K562 (cell line): ENCODE measurements around the gene CUTA. TPM values are rescaled to one million over a fixed set of nuclear protein-coding genes. Genes with fewer than 3 reads are reported as not detected.
A peak's percentile ranks its signal among the peaks of the same experiment; 100 is the strongest.

Experiments used
- ATAC-seq: fragments of 200-7000 bp; cut with Tn5 transposase; 3 replicates; pipeline ENCODE4 v1.9.1; 2020; ENCODE audit warnings: moderate library complexity
- BruUV-seq: library from RNA; stranded (reverse); fragments of 400-500 nt; replicated peaks from 2 replicates; lab custom pipeline; 2021; lab: Mats Ljungman, UMichigan
- CTCF ChIA-PET: fragments of 300-600 bp; formaldehyde crosslinking; extraction: SDS; loops from one replicate; lab custom pipeline; 2021; ENCODE audit warnings: low intra/inter-chr PET ratio; lab: Yijun Ruan, JAX
- POLR2A ChIA-PET: fragments of 300-600, 350-650 bp; sonication (Branson Sonifier 250); formaldehyde crosslinking; extraction: SDS; loops from one replicate; lab custom pipeline; 2021; ENCODE audit warnings: antibody characterized with exemption, inconsistent platforms; lab: Yijun Ruan, JAX
- DNase-seq, 4 experiments: peaks; one replicate each; pipeline versions ENCODE4 v3.0.0 to v3.0.0-alpha.2; 2011 to 2018; ENCODE audit warnings: low spot score in 3 of 4, mixed read lengths in 3 of 4; ENCODE audit errors: extremely low read depth in 1 of 4
- FAIRE-seq: peaks from 2 replicates; lab custom pipeline; 2011; peaks lifted over from hg19 to GRCh38; lab: Jason Lieb, UNC
- H2AFZ ChIP-seq: 2 replicates; pipeline ENCODE4 v1.6.0; 2011; ENCODE audit warnings: low read depth, low read length, control low read depth, inconsistent platforms
- H3K27ac ChIP-seq: fragments of 200-600 bp; 3 replicates; pipeline ENCODE4 v1.8.0; 2011; ENCODE audit warnings: low read depth, mild to moderate bottlenecking, control low read depth, inconsistent platforms, low read length, moderate library complexity, mixed read lengths; ENCODE audit errors: extremely low read depth
- H3K27me3 ChIP-seq, 2 experiments: fragments of 300-600 bp in 1 of 2; 2 replicates in 1 of 2; 3 replicates in 1 of 2; pipeline versions ENCODE4 v1.6.0 to v1.8.0; 2011; ENCODE audit warnings: inconsistent platforms in 2 of 2, low read length in 2 of 2, mild to moderate bottlenecking in 1 of 2, mixed read lengths in 1 of 2, moderate library complexity in 1 of 2; ENCODE audit not compliant: control insufficient read depth in 2 of 2, insufficient read depth in 2 of 2
- H3K36me3 ChIP-seq: fragments of 300-600 bp; 3 replicates; pipeline ENCODE4 v1.8.0; 2011; ENCODE audit warnings: mild to moderate bottlenecking, low read length, inconsistent platforms; ENCODE audit not compliant: control insufficient read depth, insufficient read depth
- H3K4me1 ChIP-seq, 2 experiments: fragments of 200-600 bp in 1 of 2; replicated peaks in 1 of 2; 2 replicates in 1 of 2; 3 replicates in 1 of 2; pipeline versions ENCODE4 v1.5.1 to v1.8.0; 2011; ENCODE audit warnings: inconsistent platforms in 2 of 2, low read length in 2 of 2, mild to moderate bottlenecking in 1 of 2, mixed read lengths in 1 of 2, moderate library complexity in 1 of 2; ENCODE audit not compliant: control insufficient read depth in 2 of 2, insufficient read depth in 2 of 2
- H3K4me2 ChIP-seq: 2 replicates; pipeline ENCODE4 v1.6.1; 2011; ENCODE audit warnings: low read length, control low read depth, inconsistent platforms, mixed read lengths; ENCODE audit not compliant: insufficient read depth
- H3K4me3 ChIP-seq: fragments of 200-600 bp; sonication (generic), shearing (Covaris generic); 2 replicates; pipeline ENCODE4 v1.5.1; 2016; ENCODE audit warnings: control low read depth, inconsistent platforms
- H3K79me2 ChIP-seq: fragments of 200-600 bp; 3 replicates; pipeline ENCODE4 v1.8.0; 2011; ENCODE audit warnings: low read length, inconsistent platforms; ENCODE audit not compliant: control insufficient read depth, insufficient read depth
- H3K9ac ChIP-seq, 2 experiments: 2 replicates each; pipeline versions ENCODE4 v1.6.0 to v1.6.1; 2011; ENCODE audit warnings: low read depth in 2 of 2, low read length in 2 of 2, control low read depth in 1 of 2, inconsistent platforms in 1 of 2, mild to moderate bottlenecking in 1 of 2, mixed read lengths in 1 of 2; ENCODE audit not compliant: insufficient read depth in 1 of 2
- H3K9me1 ChIP-seq: one replicate; pipeline ENCODE4 v1.6.0; 2011; ENCODE audit warnings: inconsistent platforms, mild to moderate bottlenecking, low read length, moderate library complexity; ENCODE audit not compliant: control insufficient read depth, insufficient read depth
- H3K9me3 ChIP-seq: replicated peaks from 2 replicates; pipeline ENCODE4 v1.5.1; 2011; ENCODE audit warnings: low read depth, low read length, inconsistent platforms; ENCODE audit not compliant: control insufficient read depth, insufficient read depth
- H4K20me1 ChIP-seq: replicated peaks from 2 replicates; pipeline ENCODE4 v1.6.1; 2011; ENCODE audit warnings: low read length, inconsistent platforms, mixed read lengths; ENCODE audit not compliant: control insufficient read depth, insufficient read depth
- ADNP ChIP-seq: fragments of 200-800 bp; sonication (Bioruptor generic); IDR thresholded peaks from 2 replicates; pipeline ENCODE4 v1.6.1; 2016; ENCODE audit warnings: missing genetic modification characterization, missing compliant biosample characterization
- CREB3 ChIP-seq: fragments of 450-650 bp; conservative IDR thresholded peaks from 2 replicates; pipeline ENCODE4 v1.6.1; 2016; ENCODE audit warnings: missing genetic modification characterization, low read depth, mild to moderate bottlenecking, missing compliant biosample characterization, moderate library complexity
- FOXK2 ChIP-seq, 2 experiments: fragments of 450-650 bp; IDR thresholded peaks in 1 of 2; conservative IDR thresholded peaks in 1 of 2; 2 replicates each; pipeline ENCODE4 v1.6.1; 2016; ENCODE audit warnings: low read depth in 2 of 2, mild to moderate bottlenecking in 1 of 2
- GABPA ChIP-seq: fragments of 200-800 bp; sonication (Bioruptor generic); conservative IDR thresholded peaks from 2 replicates; pipeline ENCODE4 v1.6.1; 2016; ENCODE audit warnings: low read depth, missing genetic modification characterization, missing compliant biosample characterization
- GTF2A2 ChIP-seq: IDR thresholded peaks from 2 replicates; pipeline ENCODE4 v1.6.1; 2016; ENCODE audit warnings: mild to moderate bottlenecking, missing genetic modification characterization, missing compliant biosample characterization
- LARP7 ChIP-seq: fragments of 450-650 bp; IDR thresholded peaks from 2 replicates; pipeline ENCODE4 v1.6.1; 2016
- LEF1 ChIP-seq: fragments of 450-650 bp; IDR thresholded peaks from 2 replicates; pipeline ENCODE4 v1.6.1; 2016; ENCODE audit warnings: mild to moderate bottlenecking
- MTA3 ChIP-seq: fragments of 450-650 bp; formaldehyde crosslinking; IDR thresholded peaks from 2 replicates; pipeline ENCODE4 v1.6.1; 2017; ENCODE audit warnings: mild to moderate bottlenecking, borderline replicate concordance
- MTF1 ChIP-seq: fragments of 250-450 bp; sonication (Bioruptor Pico); IDR thresholded peaks from 2 replicates; pipeline ENCODE4 v1.9.0; 2021; ENCODE audit warnings: moderate library complexity, mild to moderate bottlenecking, inconsistent platforms, borderline replicate concordance
- NEUROD1 ChIP-seq: fragments of 150-350 bp; IDR thresholded peaks from 2 replicates; pipeline ENCODE4 v1.6.1; 2014; ENCODE audit warnings: borderline replicate concordance, low read length, low read depth; ENCODE audit not compliant: partially characterized antibody
- NFE2L1 ChIP-seq: fragments of 450-650 bp; IDR thresholded peaks from 2 replicates; pipeline ENCODE4 v1.6.1; 2016; ENCODE audit warnings: missing genetic modification characterization, low read depth, mild to moderate bottlenecking, missing compliant biosample characterization, moderate library complexity, borderline replicate concordance
- NFIC ChIP-seq: fragments of 450-650 bp; IDR thresholded peaks from 2 replicates; pipeline ENCODE4 v1.6.1; 2017; ENCODE audit warnings: mild to moderate bottlenecking, inconsistent platforms
- PKNOX1 ChIP-seq: fragments of 450-650 bp; IDR thresholded peaks from 2 replicates; pipeline ENCODE4 v1.6.1; 2016
- PURB ChIP-seq: sonication (generic); formaldehyde crosslinking; IDR thresholded peaks from 2 replicates; pipeline ENCODE4 v1.9.0; 2021; ENCODE audit warnings: low read depth, mild to moderate bottlenecking, missing genetic modification reagents
- RBM25 ChIP-seq: fragments of 200-400 bp; formaldehyde crosslinking; IDR thresholded peaks from 2 replicates; pipeline ENCODE4 v1.6.1; 2018; ENCODE audit warnings: low read length, low read depth, moderate library complexity; ENCODE audit not compliant: severe bottlenecking
- SMARCC2 ChIP-seq: fragments of 450-650 bp; IDR thresholded peaks from 2 replicates; pipeline ENCODE4 v1.6.1; 2017; ENCODE audit warnings: antibody characterized with exemption, moderate library complexity, mild to moderate bottlenecking, low read depth
- YBX1 ChIP-seq: fragments of 450-650 bp; IDR thresholded peaks from 2 replicates; pipeline ENCODE4 v1.7.1; 2016; ENCODE audit warnings: mild to moderate bottlenecking
- ZNF263 ChIP-seq: sonication (generic); formaldehyde crosslinking; IDR thresholded peaks from 2 replicates; pipeline ENCODE4 v1.8.0; 2022; ENCODE audit warnings: mild to moderate bottlenecking, missing genetic modification reagents, borderline replicate concordance
- WGBS: fragments of 100-300 bp; shearing (Covaris generic); methylation state at CpG from one replicate; pipeline ENCODE4 v1.1.6; 2016; ENCODE audit warnings: low coverage, mixed read lengths; ENCODE audit not compliant: insufficient coverage; ENCODE audit errors: missing lambda C conversion rate; 5-methylcytosine and 5-hydroxymethylcytosine counted together
- in situ Hi-C: fragments of 300-500 bp; cut with MboI; formaldehyde crosslinking; loops from 4 replicates; pipeline ENCODE4 v1.15.0; 2018; ENCODE audit warnings: inconsistent platforms, mixed read lengths
- intact Hi-C: fragments of 100-400 bp; cut with micrococcal nuclease; formaldehyde crosslinking; loops from 2 replicates; pipeline ENCODE4 v1.14.2; 2022
- polyA plus RNA-seq, 8 experiments: library from polyadenylated mRNA; depleted of rRNA in 4 of 8; stranded (reverse) in 5 of 8; unstranded in 3 of 8; fragments of >200 nt; fragmentation: Nextera tagmentation in 2 of 8; fragmentation: Illumina TruSeq in 1 of 8; extraction: Ambion mirVana in 2 of 8; extraction: Trizol in 1 of 8; gene quantifications; 2 replicates each; pipeline versions ENCODE4 v1.2.1 to v1.2.3, GENCODE V29; 2011 to 2014; ENCODE audit warnings: inconsistent platforms in 1 of 8, missing spikeins in 1 of 8
- total RNA-seq, 7 experiments: library from RNA; depleted of rRNA in 6 of 7; stranded (reverse); fragments of >200 nt in 6 of 7; fragmentation: Illumina TruSeq in 2 of 7; extraction: Trizol in 2 of 7; gene quantifications; 2 replicates each; pipeline versions ENCODE4 v1.2.1 to v1.2.3, GENCODE V29; 2011 to 2021; ENCODE audit warnings: low replicate concordance in 1 of 7

Gene CUTA
- total and polyA plus RNA-seq, 9 of the 15 experiments (the other 6 are each of a cell fraction or from before 2014, with no cell fraction given) = 166 to 682 (median 310) TPM

- TF ChIP-seq NFIC (no peak), FOXK2 (conservative IDR thresholded peaks at IDR 0.05 in 1 of 2, IDR thresholded peaks at IDR 0.05 in 1 of 2; ENCODE audit: low read depth in 2 of 2) (no peak), GABPA (tag) (no peak)
Observed at GRCh38 chr6:33432546-33432945, 14.6 kb upstream of the CUTA start (continued).

GRCh38 chr6:33431880-33432541 is 14.1 kb upstream of the CUTA start:
- Histone ChIP-seq H3K9me3 (no peaks in the 10 kb centered on the region), H4K20me1 (no peaks in the 10 kb centered on the region; the same call in 1 of the 2 replicates), H3K9ac (peak overlapping the region in 1 of 2 experiments; percentile 47; a peak in 2 of 4 replicates), H3K36me3 (peaks cover 19% of the 10 kb centered on the region; the same call in 2 of the 3 replicates), H3K4me2 (no peak overlapping the region), H3K4me1 (peaks cover 41 to 53% of the 10 kb centered on the region in 2 experiments), H3K27me3 (no peaks in the 10 kb centered on the region), H2AFZ (no peak overlapping the region), H3K79me2 (peaks cover 38% of the 10 kb centered on the region), H3K27ac (no peak overlapping the region), H3K4me3 (no peak overlapping the region), H3K9me1 (no peaks in the 10 kb centered on the region)
- WGBS = 80% methylated on average over 3 of the region's 12 CpGs
- in situ Hi-C loops = no loop called here
- POLR2A ChIA-PET = interaction anchor here (0.5 to 2.7 kb wide), 3 partner anchors 9 to 157 kb away, joined by 3 to 14 read pairs (median 3); partner anchors contain the start of gene ZBTB9
- no TSS peak for BruUV-seq
- TF ChIP-seq RBM25 = no peak
- TF ChIP-seq NEUROD1 = no peak
- TF ChIP-seq PKNOX1 = no peak
- TF ChIP-seq MTF1 = no peak
- no peak for TF ChIP-seq PURB (CRISPR knock-in tag)
- no peak for TF ChIP-seq LEF1
- TF ChIP-seq LARP7 = no peak
- no peak for TF ChIP-seq NFE2L1 (tag)
- TF ChIP-seq MTA3 = no peak
- TF ChIP-seq YBX1 = no peak
- TF ChIP-seq ZNF263 = no peak
- TF ChIP-seq CREB3 (tag) = no peak
- TF ChIP-seq GTF2A2 = no peak
- no peak for TF ChIP-seq ADNP
- TF ChIP-seq SMARCC2 = no peak
- DNase-seq (no peak), FAIRE-seq (no peak), ATAC-seq (no peak)
- CTCF ChIA-PET = no interaction called here
- intact Hi-C loops = no loop called here
